ENCODE results near the gene MRPL41. TPM values are rescaled to one million over a fixed set of nuclear protein-coding genes. Genes with fewer than 3 reads are reported as not detected.

Gene MRPL41
- total and polyA plus RNA-seq, 2 of the 13 experiments (the other 11 are each of a cell fraction or from before 2014, with no cell fraction given), result 20.9 to 54.0 TPM

DNA sequence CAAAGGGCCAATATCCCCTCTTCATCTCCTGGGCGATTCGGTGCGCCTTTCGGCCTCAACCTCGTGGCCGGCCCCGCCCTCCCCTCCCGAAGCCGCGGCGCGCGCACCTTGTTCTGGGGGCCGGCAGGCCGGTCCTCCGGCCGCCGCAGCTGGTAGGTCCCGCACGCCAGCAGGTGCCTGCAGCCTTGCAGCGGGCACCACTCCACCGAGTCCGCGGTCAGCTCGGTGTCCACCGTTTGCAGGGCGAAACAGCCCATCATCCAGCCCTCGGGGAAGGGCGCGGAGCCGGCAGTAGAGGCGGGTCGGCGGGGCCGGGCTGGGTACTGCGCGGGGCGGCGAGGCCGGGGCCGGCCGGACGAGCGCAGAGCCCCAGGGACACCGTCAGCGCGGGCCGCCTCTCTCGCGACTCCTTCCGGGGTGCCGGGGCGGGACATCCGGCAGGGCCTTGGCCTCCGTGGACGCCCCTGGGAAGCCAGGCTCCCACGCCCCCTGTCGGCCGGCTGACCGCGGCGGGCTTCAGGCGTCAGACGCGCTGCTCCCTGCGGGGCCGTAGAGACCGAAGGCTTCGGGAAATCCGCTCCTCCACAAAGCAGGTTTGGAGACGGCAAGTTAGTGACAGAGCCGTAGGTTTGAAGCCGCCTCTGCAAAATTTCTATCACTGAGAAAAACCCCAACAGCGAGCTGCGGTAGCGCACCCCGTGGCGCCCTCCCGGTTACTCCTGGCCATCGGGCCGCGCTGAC, 27.0 kb downstream of the MRPL41 start, which contains the start of gene DPH7 (continued):
- TF ChIP-seq, protein P1, sequence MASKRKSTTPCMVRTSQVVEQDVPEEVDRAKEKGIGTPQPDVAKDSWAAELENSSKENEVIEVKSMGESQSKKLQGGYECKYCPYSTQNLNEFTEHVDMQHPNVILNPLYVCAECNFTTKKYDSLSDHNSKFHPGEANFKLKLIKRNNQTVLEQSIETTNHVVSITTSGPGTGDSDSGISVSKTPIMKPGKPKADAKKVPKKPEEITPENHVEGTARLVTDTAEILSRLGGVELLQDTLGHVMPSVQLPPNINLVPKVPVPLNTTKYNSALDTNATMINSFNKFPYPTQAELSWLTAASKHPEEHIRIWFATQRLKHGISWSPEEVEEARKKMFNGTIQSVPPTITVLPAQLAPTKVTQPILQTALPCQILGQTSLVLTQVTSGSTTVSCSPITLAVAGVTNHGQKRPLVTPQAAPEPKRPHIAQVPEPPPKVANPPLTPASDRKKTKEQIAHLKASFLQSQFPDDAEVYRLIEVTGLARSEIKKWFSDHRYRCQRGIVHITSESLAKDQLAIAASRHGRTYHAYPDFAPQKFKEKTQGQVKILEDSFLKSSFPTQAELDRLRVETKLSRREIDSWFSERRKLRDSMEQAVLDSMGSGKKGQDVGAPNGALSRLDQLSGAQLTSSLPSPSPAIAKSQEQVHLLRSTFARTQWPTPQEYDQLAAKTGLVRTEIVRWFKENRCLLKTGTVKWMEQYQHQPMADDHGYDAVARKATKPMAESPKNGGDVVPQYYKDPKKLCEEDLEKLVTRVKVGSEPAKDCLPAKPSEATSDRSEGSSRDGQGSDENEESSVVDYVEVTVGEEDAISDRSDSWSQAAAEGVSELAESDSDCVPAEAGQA (IDR thresholded peaks at IDR 0.05; ENCODE audit: low read depth), result no peak
- TF ChIP-seq, protein P1 (CRISPR knock-in tag; IDR thresholded peaks at IDR 0.05; ENCODE audit: borderline replicate concordance), result 0 out of 2 replicates have a peak, but pooled peaks have one; percentile 36
- TF ChIP-seq, protein P2, sequence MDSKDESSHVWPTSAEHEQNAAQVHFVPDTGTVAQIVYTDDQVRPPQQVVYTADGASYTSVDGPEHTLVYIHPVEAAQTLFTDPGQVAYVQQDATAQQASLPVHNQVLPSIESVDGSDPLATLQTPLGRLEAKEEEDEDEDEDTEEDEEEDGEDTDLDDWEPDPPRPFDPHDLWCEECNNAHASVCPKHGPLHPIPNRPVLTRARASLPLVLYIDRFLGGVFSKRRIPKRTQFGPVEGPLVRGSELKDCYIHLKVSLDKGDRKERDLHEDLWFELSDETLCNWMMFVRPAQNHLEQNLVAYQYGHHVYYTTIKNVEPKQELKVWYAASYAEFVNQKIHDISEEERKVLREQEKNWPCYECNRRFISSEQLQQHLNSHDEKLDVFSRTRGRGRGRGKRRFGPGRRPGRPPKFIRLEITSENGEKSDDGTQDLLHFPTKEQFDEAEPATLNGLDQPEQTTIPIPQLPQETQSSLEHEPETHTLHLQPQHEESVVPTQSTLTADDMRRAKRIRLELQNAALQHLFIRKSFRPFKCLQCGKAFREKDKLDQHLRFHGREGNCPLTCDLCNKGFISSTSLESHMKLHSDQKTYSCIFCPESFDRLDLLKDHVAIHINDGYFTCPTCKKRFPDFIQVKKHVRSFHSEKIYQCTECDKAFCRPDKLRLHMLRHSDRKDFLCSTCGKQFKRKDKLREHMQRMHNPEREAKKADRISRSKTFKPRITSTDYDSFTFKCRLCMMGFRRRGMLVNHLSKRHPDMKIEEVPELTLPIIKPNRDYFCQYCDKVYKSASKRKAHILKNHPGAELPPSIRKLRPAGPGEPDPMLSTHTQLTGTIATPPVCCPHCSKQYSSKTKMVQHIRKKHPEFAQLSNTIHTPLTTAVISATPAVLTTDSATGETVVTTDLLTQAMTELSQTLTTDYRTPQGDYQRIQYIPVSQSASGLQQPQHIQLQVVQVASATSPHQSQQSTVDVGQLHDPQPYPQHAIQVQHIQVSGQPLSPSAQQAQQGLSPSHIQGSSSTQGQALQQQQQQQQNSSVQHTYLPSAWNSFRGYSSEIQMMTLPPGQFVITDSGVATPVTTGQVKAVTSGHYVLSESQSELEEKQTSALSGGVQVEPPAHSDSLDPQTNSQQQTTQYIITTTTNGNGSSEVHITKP (CRISPR knock-in tag; IDR thresholded peaks at IDR 0.05; ENCODE audit: low read depth), result no peak
- TF ChIP-seq, protein P3, sequence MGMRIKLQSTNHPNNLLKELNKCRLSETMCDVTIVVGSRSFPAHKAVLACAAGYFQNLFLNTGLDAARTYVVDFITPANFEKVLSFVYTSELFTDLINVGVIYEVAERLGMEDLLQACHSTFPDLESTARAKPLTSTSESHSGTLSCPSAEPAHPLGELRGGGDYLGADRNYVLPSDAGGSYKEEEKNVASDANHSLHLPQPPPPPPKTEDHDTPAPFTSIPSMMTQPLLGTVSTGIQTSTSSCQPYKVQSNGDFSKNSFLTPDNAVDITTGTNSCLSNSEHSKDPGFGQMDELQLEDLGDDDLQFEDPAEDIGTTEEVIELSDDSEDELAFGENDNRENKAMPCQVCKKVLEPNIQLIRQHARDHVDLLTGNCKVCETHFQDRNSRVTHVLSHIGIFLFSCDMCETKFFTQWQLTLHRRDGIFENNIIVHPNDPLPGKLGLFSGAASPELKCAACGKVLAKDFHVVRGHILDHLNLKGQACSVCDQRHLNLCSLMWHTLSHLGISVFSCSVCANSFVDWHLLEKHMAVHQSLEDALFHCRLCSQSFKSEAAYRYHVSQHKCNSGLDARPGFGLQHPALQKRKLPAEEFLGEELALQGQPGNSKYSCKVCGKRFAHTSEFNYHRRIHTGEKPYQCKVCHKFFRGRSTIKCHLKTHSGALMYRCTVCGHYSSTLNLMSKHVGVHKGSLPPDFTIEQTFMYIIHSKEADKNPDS (CRISPR knock-in tag; IDR thresholded peaks at IDR 0.05), result peak; percentile 68; the same call in 1 of the 2 replicates
- TF ChIP-seq AKAP8 (CRISPR knock-in tag; IDR thresholded peaks at IDR 0.05) (peak; percentile 83; the same call in 1 of the 2 replicates), ZNF879 (CRISPR knock-in tag; IDR thresholded peaks at IDR 0.05) (0 out of 2 replicates have a peak, but pooled peaks have one; percentile 15), KAT2B (IDR thresholded peaks at IDR 0.05; ENCODE audit: borderline replicate concordance, low read depth, low read length) (no peak), TBX2 (CRISPR knock-in tag; IDR thresholded peaks at IDR 0.05; ENCODE audit: borderline replicate concordance) (peak; percentile 73), ZNF572 (CRISPR knock-in tag; IDR thresholded peaks at IDR 0.05) (no peak)
- TF ChIP-seq, protein P4, sequence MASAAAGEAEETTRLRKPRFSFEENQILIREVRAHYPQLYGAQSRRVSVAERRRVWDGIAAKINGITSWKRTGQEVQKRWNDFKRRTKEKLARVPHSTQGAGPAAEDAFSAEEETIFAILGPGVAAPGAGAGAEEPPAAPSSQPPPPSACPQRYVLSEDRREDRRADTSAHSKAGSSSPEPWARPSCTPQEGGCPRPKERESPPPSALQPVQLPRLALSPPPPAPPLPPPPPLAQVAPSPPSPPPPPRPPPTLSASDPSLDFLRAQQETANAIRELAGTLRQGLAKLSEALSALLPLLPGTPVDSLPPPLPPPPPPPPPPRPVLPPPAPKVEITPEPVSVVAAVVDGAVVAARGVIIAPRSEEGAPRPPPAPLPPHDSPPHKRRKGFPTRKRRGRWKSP (CRISPR knock-in tag; IDR thresholded peaks at IDR 0.05), result no peak; the same call in 1 of the 2 replicates
- TF ChIP-seq, protein P5, sequence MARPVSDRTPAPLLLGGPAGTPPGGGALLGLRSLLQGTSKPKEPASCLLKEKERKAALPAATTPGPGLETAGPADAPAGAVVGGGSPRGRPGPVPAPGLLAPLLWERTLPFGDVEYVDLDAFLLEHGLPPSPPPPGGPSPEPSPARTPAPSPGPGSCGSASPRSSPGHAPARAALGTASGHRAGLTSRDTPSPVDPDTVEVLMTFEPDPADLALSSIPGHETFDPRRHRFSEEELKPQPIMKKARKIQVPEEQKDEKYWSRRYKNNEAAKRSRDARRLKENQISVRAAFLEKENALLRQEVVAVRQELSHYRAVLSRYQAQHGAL (CRISPR knock-in tag; IDR thresholded peaks at IDR 0.05; ENCODE audit: not compliant biosample characterization), result no peak
- TF ChIP-seq, protein P6, sequence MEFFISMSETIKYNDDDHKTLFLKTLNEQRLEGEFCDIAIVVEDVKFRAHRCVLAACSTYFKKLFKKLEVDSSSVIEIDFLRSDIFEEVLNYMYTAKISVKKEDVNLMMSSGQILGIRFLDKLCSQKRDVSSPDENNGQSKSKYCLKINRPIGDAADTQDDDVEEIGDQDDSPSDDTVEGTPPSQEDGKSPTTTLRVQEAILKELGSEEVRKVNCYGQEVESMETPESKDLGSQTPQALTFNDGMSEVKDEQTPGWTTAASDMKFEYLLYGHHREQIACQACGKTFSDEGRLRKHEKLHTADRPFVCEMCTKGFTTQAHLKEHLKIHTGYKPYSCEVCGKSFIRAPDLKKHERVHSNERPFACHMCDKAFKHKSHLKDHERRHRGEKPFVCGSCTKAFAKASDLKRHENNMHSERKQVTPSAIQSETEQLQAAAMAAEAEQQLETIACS (CRISPR knock-in tag; IDR thresholded peaks at IDR 0.05), result no peak; the same call in 1 of the 2 replicates

All from HepG2 (cell line).